ENCODE results near the gene TAX1BP3.

TAX1BP3 gene

GRCh38 chr17:3639981-3640596 lies 28.3 kb downstream of the TAX1BP3 start:
- TF ChIP-seq CTCF (IDR thresholded peaks at IDR 0.05): no peak

GRCh38 chr17:3636908-3637373 lies 31.4 kb downstream of the TAX1BP3 start:
- no peak for TF ChIP-seq CTCF (IDR thresholded peaks at IDR 0.05)

GRCh38 chr17:3636154-3636907 lies 32.0 kb downstream of the TAX1BP3 start, which contains the start of the genes CTNS and SHPK:
CTNS (plus strand) TSS chr17:3636760; CDS start chr17:3640207, 3,447 bp downstream.
SHPK (minus strand) TSS chr17:3636250; CDS start chr17:3636219, 31 bp downstream.
- no peak for TF ChIP-seq CTCF (IDR thresholded peaks at IDR 0.05)

- no peak for TF ChIP-seq CTCF (IDR thresholded peaks at IDR 0.05)
Observed at GRCh38 chr17:3635474-3636153, 32.8 kb downstream of the TAX1BP3 start.

- TF ChIP-seq CTCF (IDR thresholded peaks at IDR 0.05): no peak
Observed at GRCh38 chr17:3632287-3632686, 36.1 kb downstream of the TAX1BP3 start.

GRCh38 chr17:3630781-3631180 lies 37.6 kb downstream of the TAX1BP3 start:
- TF ChIP-seq CTCF (IDR thresholded peaks at IDR 0.05): no peak

GRCh38 chr17:3627769-3628167 lies 40.6 kb downstream of the TAX1BP3 start:
- no peak for TF ChIP-seq CTCF (IDR thresholded peaks at IDR 0.05)

All from LNCAP (cell line).